SK-N-SH treated with all-trans-retinoic acid at 6 μM for 48 hours (cell line): ENCODE data around the gene NIPBL.

ENCODE experiments used
- ATAC-seq: fragments of 200-7000 bp; cut with Tn5 transposase; 3 replicates; pipeline ENCODE4 v1.9.1; 2020; ENCODE audit warnings: mild to moderate bottlenecking, moderate library complexity
- ARNTL ChIP-seq: fragments of 450-650 bp; formaldehyde crosslinking; IDR thresholded peaks from 2 replicates; pipeline ENCODE4 v1.5.0; 2020; ENCODE audit warnings: low read depth, mild to moderate bottlenecking, moderate library complexity, borderline replicate concordance
- BACH2 ChIP-seq: fragments of 250-450 bp; sonication (Bioruptor Pico); IDR thresholded peaks from 2 replicates; pipeline ENCODE4 v1.9.0; 2021; ENCODE audit warnings: mild to moderate bottlenecking, borderline replicate concordance
- CSDC2 ChIP-seq: fragments of 250-450 bp; sonication (Bioruptor Pico); IDR thresholded peaks from 2 replicates; pipeline ENCODE4 v1.5.0; 2020; ENCODE audit warnings: mild to moderate bottlenecking, moderate library complexity
- CSRNP3 ChIP-seq: fragments of 250-450 bp; sonication (Bioruptor Pico); IDR thresholded peaks from 2 replicates; pipeline ENCODE4 v1.5.1; 2021; ENCODE audit warnings: mild to moderate bottlenecking, moderate library complexity
- ESRRG ChIP-seq: fragments of 250-450 bp; sonication (Bioruptor Pico); IDR thresholded peaks from 2 replicates; pipeline ENCODE4 v1.6.1; 2021; ENCODE audit warnings: mild to moderate bottlenecking
- GLIS3 ChIP-seq: fragments of 250-450 bp; sonication (Bioruptor Pico); IDR thresholded peaks from 2 replicates; pipeline ENCODE4 v1.5.0; 2020; ENCODE audit warnings: mild to moderate bottlenecking, moderate library complexity
- ISL1 ChIP-seq: fragments of 250-450 bp; sonication (Bioruptor Pico); IDR thresholded peaks from 2 replicates; pipeline ENCODE4 v2.1.2; 2022; ENCODE audit warnings: mild to moderate bottlenecking, moderate library complexity
- OSR1 ChIP-seq: fragments of 250-450 bp; sonication (Bioruptor Pico); IDR thresholded peaks from 2 replicates; pipeline ENCODE4 v1.8.0; 2022; ENCODE audit warnings: moderate library complexity, mild to moderate bottlenecking, inconsistent platforms
- POU6F1 ChIP-seq: fragments of 250-450 bp; sonication (Bioruptor Pico); IDR thresholded peaks from 2 replicates; pipeline ENCODE4 v1.8.0; 2021; ENCODE audit warnings: low read depth, mild to moderate bottlenecking, moderate library complexity, borderline replicate concordance
- PPARA ChIP-seq: fragments of 250-450 bp; sonication (Bioruptor Pico); IDR thresholded peaks from 2 replicates; pipeline ENCODE4 v1.5.0; 2020; ENCODE audit warnings: mild to moderate bottlenecking, borderline replicate concordance
- RARB ChIP-seq: fragments of 250-450 bp; sonication (Bioruptor Pico); IDR thresholded peaks from 2 replicates; pipeline ENCODE4 v1.8.0; 2021; ENCODE audit warnings: mild to moderate bottlenecking, moderate library complexity
- TCF4 ChIP-seq: fragments of 250-450 bp; sonication (Bioruptor Pico); IDR thresholded peaks from 2 replicates; pipeline ENCODE4 v1.8.0; 2021; ENCODE audit warnings: mild to moderate bottlenecking, moderate library complexity, borderline replicate concordance
- TOX ChIP-seq: fragments of 250-450 bp; sonication (Bioruptor Pico); IDR thresholded peaks from 2 replicates; pipeline ENCODE4 v1.8.0; 2021; ENCODE audit warnings: mild to moderate bottlenecking, moderate library complexity, borderline replicate concordance
- ZC3H10 ChIP-seq: fragments of 250-450 bp; sonication (Bioruptor Pico); IDR thresholded peaks from 2 replicates; pipeline ENCODE4 v1.5.1; 2021; ENCODE audit warnings: mild to moderate bottlenecking, moderate library complexity
- ZFP30 ChIP-seq: fragments of 450-650 bp; formaldehyde crosslinking; IDR thresholded peaks from 2 replicates; pipeline ENCODE4 v1.5.0; 2022; ENCODE audit warnings: mild to moderate bottlenecking, moderate library complexity
- ZNF565 ChIP-seq: fragments of 450-650 bp; formaldehyde crosslinking; conservative IDR thresholded peaks from 2 replicates; pipeline ENCODE4 v1.5.0; 2020; ENCODE audit warnings: low read depth, mild to moderate bottlenecking, moderate library complexity
- ZNF70 ChIP-seq: fragments of 450-650 bp; formaldehyde crosslinking; IDR thresholded peaks from 2 replicates; pipeline ENCODE4 v1.5.0; 2020; ENCODE audit warnings: mild to moderate bottlenecking, moderate library complexity
- TF ChIP-seq, protein P1 (sequence below): fragments of 250-450 bp; sonication (Bioruptor Pico); IDR thresholded peaks from 2 replicates; pipeline ENCODE4 v1.5.0; 2020; ENCODE audit warnings: mild to moderate bottlenecking, moderate library complexity

NIPBL gene

GRCh38 chr5:36870399-36871040 lies 6.0 kb upstream of the NIPBL start:
- ATAC-seq, result peak; percentile 75
- no peak for TF ChIP-seq ESRRG (CRISPR knock-in tag)
- no peak for TF ChIP-seq TOX (CRISPR knock-in tag)
- no peak for TF ChIP-seq GLIS3 (CRISPR knock-in tag)
- TF ChIP-seq OSR1 (CRISPR knock-in tag), result no peak
- no peak for TF ChIP-seq ZC3H10 (CRISPR knock-in tag)

DNA sequence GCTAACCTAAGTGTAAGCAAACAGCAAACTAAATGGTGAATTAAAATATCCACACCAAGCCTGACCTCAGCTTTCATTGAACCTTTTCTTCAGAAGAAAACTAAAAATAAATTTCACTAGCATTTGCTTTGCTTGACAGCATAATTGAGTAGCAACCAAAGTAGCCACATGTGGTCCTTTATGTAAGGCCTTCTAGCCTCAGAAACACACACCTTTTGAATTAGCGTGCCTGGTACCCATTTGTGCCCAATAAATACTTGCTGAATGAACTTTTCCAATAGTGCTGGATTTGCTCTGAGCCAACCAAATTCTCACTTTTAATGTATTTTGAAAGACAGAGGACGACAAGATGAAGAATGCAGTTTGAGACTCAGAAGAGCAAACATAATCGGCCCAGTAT lies 2.1 kb upstream of the NIPBL start:
- TF ChIP-seq TCF4 (no peak), CSRNP3 (CRISPR knock-in tag) (no peak), ZNF565 (CRISPR knock-in tag) (no peak), ZNF70 (CRISPR knock-in tag) (no peak), BACH2 (CRISPR knock-in tag) (no peak), CSDC2 (CRISPR knock-in tag) (no peak), TOX (CRISPR knock-in tag) (no peak), POU6F1 (CRISPR knock-in tag) (no peak), ARNTL (CRISPR knock-in tag) (no peak), ZFP30 (no peak)
- TF ChIP-seq, protein P1, sequence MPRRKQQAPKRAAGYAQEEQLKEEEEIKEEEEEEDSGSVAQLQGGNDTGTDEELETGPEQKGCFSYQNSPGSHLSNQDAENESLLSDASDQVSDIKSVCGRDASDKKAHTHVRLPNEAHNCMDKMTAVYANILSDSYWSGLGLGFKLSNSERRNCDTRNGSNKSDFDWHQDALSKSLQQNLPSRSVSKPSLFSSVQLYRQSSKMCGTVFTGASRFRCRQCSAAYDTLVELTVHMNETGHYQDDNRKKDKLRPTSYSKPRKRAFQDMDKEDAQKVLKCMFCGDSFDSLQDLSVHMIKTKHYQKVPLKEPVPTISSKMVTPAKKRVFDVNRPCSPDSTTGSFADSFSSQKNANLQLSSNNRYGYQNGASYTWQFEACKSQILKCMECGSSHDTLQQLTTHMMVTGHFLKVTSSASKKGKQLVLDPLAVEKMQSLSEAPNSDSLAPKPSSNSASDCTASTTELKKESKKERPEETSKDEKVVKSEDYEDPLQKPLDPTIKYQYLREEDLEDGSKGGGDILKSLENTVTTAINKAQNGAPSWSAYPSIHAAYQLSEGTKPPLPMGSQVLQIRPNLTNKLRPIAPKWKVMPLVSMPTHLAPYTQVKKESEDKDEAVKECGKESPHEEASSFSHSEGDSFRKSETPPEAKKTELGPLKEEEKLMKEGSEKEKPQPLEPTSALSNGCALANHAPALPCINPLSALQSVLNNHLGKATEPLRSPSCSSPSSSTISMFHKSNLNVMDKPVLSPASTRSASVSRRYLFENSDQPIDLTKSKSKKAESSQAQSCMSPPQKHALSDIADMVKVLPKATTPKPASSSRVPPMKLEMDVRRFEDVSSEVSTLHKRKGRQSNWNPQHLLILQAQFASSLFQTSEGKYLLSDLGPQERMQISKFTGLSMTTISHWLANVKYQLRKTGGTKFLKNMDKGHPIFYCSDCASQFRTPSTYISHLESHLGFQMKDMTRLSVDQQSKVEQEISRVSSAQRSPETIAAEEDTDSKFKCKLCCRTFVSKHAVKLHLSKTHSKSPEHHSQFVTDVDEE (CRISPR knock-in tag), result no peak
- no peak for ATAC-seq

DNA sequence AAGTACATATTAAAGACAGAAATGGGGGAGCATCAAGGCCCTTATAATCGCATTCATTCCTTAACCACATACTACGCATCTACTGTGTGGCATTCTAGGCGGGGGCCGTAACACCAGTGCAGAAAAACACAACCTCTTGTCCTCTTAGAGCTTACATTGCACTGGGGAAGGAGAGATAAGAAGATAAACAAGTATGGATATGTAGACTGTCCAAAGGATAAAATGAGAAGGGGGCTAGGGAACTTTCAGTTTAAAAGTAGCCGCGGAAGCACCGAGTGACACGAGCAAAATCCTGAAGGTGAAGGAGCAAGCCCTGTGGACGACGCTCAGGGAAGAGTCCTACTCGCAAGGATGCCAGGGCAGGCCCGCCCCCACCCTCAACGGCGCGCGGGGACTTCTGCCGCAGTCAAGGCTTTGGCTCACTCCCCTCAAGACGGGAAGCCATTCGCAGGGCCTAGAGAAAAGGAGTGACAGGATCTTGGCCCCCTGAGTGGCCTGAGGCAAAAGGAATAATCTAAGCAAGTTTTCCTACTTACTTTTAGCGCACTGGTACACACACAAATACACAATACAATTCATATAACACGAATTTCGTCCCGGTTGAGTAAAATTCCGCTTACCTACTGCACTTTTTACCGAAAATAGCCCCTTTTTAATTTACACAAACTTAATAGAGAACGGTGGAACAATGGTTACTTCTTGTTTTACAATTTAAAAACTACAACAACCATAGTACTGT lies 1.3 kb upstream of the NIPBL start:
- peak; percentile 36 for ATAC-seq
- no peak for TF ChIP-seq TCF4

DNA sequence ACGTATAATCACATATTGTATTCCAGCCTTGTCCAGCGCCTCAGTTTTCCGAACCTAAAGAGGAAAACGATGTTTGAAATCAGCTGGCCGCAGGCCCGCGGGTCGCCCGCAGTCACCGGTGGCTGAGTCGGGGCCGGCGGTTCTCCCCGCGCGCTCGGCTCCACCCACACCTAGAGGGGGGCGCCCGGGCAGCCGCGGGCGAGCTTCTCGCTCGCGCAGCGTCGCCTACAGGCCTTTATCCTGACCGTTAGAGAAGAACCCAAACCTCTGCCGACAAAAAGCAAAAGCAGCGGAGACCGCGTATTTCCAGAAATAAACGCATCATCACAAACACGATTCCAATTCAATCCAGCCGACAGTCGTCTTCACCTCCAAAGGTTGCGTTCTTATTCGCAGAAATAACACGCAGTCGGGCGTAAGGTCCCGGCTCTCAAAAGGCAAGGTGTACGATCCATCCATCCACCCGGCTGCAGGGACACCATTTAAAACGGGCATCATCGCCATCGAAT lies 725 bp upstream of the NIPBL start:
- peak; percentile 86 for ATAC-seq
- TF ChIP-seq, protein P1 (CRISPR knock-in tag), result no peak
- no peak for TF ChIP-seq CSRNP3 (CRISPR knock-in tag)
- no peak for TF ChIP-seq PPARA
- no peak for TF ChIP-seq ZC3H10 (CRISPR knock-in tag)
- TF ChIP-seq ESRRG (CRISPR knock-in tag), result no peak
- no peak for TF ChIP-seq POU6F1 (CRISPR knock-in tag)
- TF ChIP-seq RARB (CRISPR knock-in tag), result no peak
- TF ChIP-seq ISL1 (CRISPR knock-in tag), result no peak
- TF ChIP-seq BACH2 (CRISPR knock-in tag), result no peak
- no peak for TF ChIP-seq OSR1 (CRISPR knock-in tag)
- no peak for TF ChIP-seq TCF4
